Measurements from ENCODE around the gene SNX30.

Gene SNX30

GRCh38 chr9:112896131-112896530, 145.6 kb downstream of the SNX30 start:
- TF ChIP-seq, protein P1, sequence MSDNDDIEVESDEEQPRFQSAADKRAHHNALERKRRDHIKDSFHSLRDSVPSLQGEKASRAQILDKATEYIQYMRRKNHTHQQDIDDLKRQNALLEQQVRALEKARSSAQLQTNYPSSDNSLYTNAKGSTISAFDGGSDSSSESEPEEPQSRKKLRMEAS (IDR thresholded peaks at IDR 0.05): no peak
- TF ChIP-seq ZBTB7A (IDR thresholded peaks at IDR 0.05; ENCODE audit: low read depth) (no peak), CEBPB (IDR thresholded peaks at IDR 0.05) (no peak), EP300 (IDR thresholded peaks at IDR 0.05; ENCODE audit: borderline replicate concordance) (no peak), NFIC (IDR thresholded peaks at IDR 0.05) (no peak), RAD21 (IDR thresholded peaks at IDR 0.05; ENCODE audit: low read depth) (no peak), TEAD4 (IDR thresholded peaks at IDR 0.05) (no peak), YY1 (IDR thresholded peaks at IDR 0.05; ENCODE audit: low read depth) (no peak), TAF1 (IDR thresholded peaks at IDR 0.05; ENCODE audit: low read depth) (no peak), FOXM1 (IDR thresholded peaks at IDR 0.05; ENCODE audit: borderline replicate concordance, low read depth) (no peak), TCF12 (IDR thresholded peaks at IDR 0.05; ENCODE audit: low read depth) (no peak)
- TF ChIP-seq, protein P2, sequence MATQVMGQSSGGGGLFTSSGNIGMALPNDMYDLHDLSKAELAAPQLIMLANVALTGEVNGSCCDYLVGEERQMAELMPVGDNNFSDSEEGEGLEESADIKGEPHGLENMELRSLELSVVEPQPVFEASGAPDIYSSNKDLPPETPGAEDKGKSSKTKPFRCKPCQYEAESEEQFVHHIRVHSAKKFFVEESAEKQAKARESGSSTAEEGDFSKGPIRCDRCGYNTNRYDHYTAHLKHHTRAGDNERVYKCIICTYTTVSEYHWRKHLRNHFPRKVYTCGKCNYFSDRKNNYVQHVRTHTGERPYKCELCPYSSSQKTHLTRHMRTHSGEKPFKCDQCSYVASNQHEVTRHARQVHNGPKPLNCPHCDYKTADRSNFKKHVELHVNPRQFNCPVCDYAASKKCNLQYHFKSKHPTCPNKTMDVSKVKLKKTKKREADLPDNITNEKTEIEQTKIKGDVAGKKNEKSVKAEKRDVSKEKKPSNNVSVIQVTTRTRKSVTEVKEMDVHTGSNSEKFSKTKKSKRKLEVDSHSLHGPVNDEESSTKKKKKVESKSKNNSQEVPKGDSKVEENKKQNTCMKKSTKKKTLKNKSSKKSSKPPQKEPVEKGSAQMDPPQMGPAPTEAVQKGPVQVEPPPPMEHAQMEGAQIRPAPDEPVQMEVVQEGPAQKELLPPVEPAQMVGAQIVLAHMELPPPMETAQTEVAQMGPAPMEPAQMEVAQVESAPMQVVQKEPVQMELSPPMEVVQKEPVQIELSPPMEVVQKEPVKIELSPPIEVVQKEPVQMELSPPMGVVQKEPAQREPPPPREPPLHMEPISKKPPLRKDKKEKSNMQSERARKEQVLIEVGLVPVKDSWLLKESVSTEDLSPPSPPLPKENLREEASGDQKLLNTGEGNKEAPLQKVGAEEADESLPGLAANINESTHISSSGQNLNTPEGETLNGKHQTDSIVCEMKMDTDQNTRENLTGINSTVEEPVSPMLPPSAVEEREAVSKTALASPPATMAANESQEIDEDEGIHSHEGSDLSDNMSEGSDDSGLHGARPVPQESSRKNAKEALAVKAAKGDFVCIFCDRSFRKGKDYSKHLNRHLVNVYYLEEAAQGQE (IDR thresholded peaks at IDR 0.05; ENCODE audit: low read depth): no peak
- TF ChIP-seq, protein P3, sequence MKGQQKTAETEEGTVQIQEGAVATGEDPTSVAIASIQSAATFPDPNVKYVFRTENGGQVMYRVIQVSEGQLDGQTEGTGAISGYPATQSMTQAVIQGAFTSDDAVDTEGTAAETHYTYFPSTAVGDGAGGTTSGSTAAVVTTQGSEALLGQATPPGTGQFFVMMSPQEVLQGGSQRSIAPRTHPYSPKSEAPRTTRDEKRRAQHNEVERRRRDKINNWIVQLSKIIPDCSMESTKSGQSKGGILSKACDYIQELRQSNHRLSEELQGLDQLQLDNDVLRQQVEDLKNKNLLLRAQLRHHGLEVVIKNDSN (IDR thresholded peaks at IDR 0.05): no peak

DNA sequence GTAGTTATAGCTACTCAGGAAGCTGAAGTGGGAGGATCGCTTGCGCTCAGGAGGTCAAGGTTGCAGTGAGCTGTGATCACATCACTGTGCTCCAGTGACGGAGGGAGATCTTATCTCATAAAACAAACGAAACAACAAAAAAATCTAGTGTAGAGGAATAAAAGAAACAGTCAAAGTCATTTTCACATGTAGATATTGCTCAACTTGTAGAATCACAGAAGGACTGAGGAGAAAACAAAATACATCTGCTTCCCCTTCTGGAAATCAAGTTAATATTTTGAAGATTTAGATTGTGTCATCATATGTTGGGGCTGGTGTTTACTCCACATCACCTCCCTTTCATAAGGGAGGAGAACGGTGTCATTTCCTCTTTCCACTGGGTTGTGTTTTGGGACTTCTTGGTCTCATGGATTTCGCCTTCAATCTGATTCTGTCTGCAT, 148.3 kb downstream of the SNX30 start:
- TF ChIP-seq TAF1 (IDR thresholded peaks at IDR 0.05; ENCODE audit: low read depth): no peak

GRCh38 chr9:112900488-112900887, 149.9 kb downstream of the SNX30 start:
- TF ChIP-seq, protein P3 (IDR thresholded peaks at IDR 0.05): no peak
- TF ChIP-seq, protein P2 (IDR thresholded peaks at IDR 0.05; ENCODE audit: low read depth): no peak
- no peak for TF ChIP-seq FOXM1 (IDR thresholded peaks at IDR 0.05; ENCODE audit: borderline replicate concordance, low read depth)
- no peak for TF ChIP-seq ZBTB7A (IDR thresholded peaks at IDR 0.05; ENCODE audit: low read depth)
- TF ChIP-seq TEAD4 (IDR thresholded peaks at IDR 0.05): no peak
- TF ChIP-seq TCF12 (IDR thresholded peaks at IDR 0.05; ENCODE audit: low read depth): no peak
- TF ChIP-seq CEBPB (IDR thresholded peaks at IDR 0.05): no peak
- no peak for TF ChIP-seq NFIC (IDR thresholded peaks at IDR 0.05)
- TF ChIP-seq EGR1 (IDR thresholded peaks at IDR 0.05): no peak
- no peak for TF ChIP-seq RAD21 (IDR thresholded peaks at IDR 0.05; ENCODE audit: low read depth)
- TF ChIP-seq CREB1 (IDR thresholded peaks at IDR 0.05; ENCODE audit: low read depth): no peak
- TF ChIP-seq, protein P1 (IDR thresholded peaks at IDR 0.05): no peak

DNA sequence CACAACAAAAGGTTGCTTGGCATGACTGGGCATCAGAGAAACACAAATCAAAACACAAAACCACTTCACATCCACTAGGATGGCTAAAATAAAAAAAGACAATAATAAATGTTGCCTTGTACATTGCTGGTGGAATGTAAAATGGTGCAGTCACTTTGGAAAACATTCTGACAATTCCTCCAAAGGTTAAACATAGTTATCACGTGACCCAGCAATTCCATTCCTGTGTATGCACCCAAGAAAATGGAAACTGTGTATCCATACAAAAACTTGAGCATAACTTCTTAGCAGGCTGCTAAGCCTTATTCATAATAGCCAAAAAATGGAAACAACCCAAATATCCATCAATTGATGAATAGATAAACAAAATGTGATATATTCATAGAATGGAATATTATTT, 150.3 kb downstream of the SNX30 start:
- TF ChIP-seq TCF12 (IDR thresholded peaks at IDR 0.05; ENCODE audit: low read depth): no peak
- TF ChIP-seq, protein P3 (IDR thresholded peaks at IDR 0.05): peak; percentile 40; the same call in 1 of the 2 replicates

GRCh38 chr9:112905084-112905483, 154.5 kb downstream of the SNX30 start:
- TF ChIP-seq CEBPB (IDR thresholded peaks at IDR 0.05): no peak

- TF ChIP-seq YY1 (IDR thresholded peaks at IDR 0.05; ENCODE audit: low read depth) (no peak), TCF12 (IDR thresholded peaks at IDR 0.05; ENCODE audit: low read depth) (no peak), CREB1 (IDR thresholded peaks at IDR 0.05; ENCODE audit: low read depth) (no peak), TAF1 (IDR thresholded peaks at IDR 0.05; ENCODE audit: low read depth) (no peak), CEBPB (IDR thresholded peaks at IDR 0.05) (no peak)
Observed at GRCh38 chr9:112911736-112912135, 161.2 kb downstream of the SNX30 start.

GRCh38 chr9:112912636-112913035, 162.1 kb downstream of the SNX30 start:
- TF ChIP-seq NFIC (IDR thresholded peaks at IDR 0.05) (no peak), TAF1 (IDR thresholded peaks at IDR 0.05; ENCODE audit: low read depth) (no peak), CEBPB (IDR thresholded peaks at IDR 0.05) (no peak), RAD21 (IDR thresholded peaks at IDR 0.05; ENCODE audit: low read depth) (no peak), CREB1 (IDR thresholded peaks at IDR 0.05; ENCODE audit: low read depth) (no peak), FOXM1 (IDR thresholded peaks at IDR 0.05; ENCODE audit: borderline replicate concordance, low read depth) (no peak), EP300 (IDR thresholded peaks at IDR 0.05; ENCODE audit: borderline replicate concordance) (no peak), TCF12 (IDR thresholded peaks at IDR 0.05; ENCODE audit: low read depth) (no peak), TEAD4 (IDR thresholded peaks at IDR 0.05) (no peak), ZBTB7A (IDR thresholded peaks at IDR 0.05; ENCODE audit: low read depth) (no peak), YY1 (IDR thresholded peaks at IDR 0.05; ENCODE audit: low read depth) (no peak), EGR1 (IDR thresholded peaks at IDR 0.05) (no peak)
- TF ChIP-seq, protein P1 (IDR thresholded peaks at IDR 0.05): no peak
- TF ChIP-seq, protein P3 (IDR thresholded peaks at IDR 0.05): no peak
- TF ChIP-seq, protein P2 (IDR thresholded peaks at IDR 0.05; ENCODE audit: low read depth): no peak

Data from Ishikawa (cell line).